HEK293T (cell line): ENCODE results near the gene C14orf132.

ENCODE experiments used
- ARNT ChIP-seq: fragments of 450-650 bp; IDR thresholded peaks from 2 replicates; pipeline ENCODE4 v1.6.1; 2017; ENCODE audit warnings: mild to moderate bottlenecking
- SUZ12 ChIP-seq: fragments of 450-650 bp; IDR thresholded peaks from 2 replicates; pipeline ENCODE4 v1.6.1; 2016; ENCODE audit warnings: mild to moderate bottlenecking

DNA sequence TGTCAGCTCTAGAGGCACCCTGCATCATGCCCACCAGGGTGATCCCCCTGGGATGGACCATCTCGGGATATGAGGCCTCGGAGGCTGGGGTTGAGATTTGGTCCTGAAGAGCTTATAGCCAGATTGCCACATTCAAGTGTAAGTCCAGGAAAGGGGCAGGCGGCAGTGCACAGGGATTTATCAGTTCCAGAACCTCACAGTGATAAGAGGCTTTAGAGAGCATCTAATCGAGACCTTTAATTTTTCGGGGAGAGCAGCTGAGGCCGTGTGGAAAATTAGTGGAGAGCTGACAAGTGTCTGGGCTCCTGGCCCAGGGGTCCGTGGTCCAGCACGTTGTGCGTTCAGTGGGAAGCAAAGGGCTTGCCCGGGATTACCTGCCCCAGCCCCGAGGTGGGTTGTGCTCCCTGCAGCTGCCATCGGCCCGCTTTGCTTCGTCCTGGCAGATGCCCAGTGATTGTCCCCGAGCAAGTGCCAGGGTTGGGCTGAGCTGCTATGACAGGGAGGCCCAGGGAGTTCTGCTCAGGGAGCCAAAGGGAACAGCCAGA, 52.1 kb downstream of the C14orf132 start:
- no peak for TF ChIP-seq ARNT
- no peak for TF ChIP-seq SUZ12
